GM21825 (cell line): ENCODE data around the gene CHAF1B.

ENCODE experiments used
- ATAC-seq: cut with Tn5 transposase; IDR thresholded peaks from one replicate; pipeline ENCODE4 v1.9.1; 2021; ENCODE audit warnings: mild to moderate bottlenecking, moderate library complexity; ENCODE audit not compliant: unreplicated experiment

CHAF1B gene

DNA sequence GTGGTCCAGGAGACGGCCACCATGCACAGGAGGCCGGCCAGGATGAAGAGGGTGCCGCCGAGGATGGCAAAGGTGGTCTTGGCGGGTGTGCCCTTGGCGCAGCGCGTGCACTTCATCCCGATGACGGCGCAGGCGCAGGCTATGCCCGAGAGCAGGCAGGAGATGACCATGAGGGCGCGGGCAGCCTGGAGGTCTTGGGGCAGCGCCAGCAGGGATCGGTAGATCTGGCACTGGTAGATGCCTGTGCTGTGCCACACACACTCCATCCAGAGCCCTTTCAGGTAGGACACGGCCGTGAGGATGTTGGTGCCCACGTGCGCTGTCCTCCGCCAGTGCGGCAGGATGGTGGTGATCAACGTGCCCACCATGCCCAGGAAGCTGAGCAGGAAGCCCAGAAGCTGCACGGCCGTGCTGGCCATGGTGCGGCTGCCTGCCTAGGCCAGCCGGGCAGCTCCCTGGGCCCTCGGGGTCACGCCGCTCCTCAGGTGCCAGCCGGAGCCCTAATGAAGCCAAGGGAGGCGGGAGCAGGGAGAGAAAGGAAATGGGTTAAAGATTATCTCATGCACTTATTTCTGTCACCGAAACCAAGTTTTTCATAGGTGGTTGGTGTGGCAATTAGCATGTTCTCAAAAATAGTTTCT, 76.2 kb downstream of the CHAF1B start:
- ATAC-seq: no peak

DNA sequence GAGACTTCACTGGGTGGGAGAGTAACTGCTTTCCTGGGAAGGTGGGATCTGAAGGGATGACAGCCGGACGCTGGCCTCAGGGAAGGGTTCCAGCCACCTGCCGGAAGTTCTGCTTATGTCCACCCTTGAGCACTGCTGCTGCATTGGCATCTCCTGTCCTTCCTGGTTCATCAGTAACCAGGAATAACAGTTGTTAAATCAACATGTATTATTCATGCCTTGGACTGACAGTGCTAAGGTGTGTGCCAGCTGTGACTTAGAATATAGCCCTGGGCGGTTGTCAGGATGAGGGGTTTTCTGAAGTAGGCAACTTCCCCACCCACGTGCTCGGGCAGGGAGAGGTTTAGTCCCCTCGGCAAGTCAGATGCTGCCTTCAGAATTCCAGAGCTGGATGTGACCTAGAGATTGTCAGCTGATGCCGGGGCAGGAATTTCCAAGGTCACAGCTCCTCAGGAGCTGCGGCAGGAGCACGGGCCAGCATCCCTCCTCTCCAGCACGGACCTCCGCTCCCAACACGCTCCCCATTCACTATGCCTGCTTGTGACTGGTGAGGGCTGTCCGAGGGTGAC, 76.8 kb downstream of the CHAF1B start:
- ATAC-seq: no peak

DNA sequence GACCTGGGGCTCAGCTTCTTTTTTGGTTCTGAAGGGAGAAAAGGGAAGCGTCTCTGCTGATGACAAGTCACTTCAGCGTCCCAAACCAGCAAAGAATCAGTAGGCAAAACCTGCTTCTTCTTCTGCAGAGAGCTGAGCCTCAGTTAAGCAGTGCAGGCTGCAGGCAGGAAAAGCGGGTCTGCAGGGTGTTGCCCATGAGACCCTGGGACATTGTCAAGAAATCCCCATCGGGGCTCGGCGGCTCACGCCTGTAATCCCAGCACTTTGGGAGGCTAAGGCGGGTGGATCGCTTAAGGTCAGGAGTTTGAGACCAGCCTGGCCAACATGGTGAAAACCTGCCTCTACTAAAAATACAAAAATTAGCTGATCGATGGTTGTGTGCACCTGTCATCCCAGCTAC, 78.0 kb downstream of the CHAF1B start:
- ATAC-seq: no peak

DNA sequence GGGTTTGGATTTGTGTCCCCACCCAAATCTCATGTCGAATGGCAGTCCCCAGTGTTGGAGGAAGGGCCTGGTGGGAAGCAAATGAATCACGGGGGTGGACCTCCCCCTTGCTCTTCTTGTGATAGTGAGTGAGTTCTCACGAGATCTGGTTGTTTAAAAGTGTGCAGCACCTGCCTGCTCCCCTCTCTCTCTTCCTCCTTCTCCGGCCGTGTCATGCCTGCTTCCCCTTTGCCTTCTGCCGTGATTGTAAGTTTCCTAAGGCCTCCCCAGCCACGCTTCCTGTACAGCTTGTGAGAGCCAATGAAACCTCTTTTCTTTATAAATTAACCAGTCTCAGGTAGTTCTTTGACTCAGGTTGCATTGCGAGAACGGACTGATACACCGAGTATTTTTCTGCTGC, 78.8 kb downstream of the CHAF1B start:
- ATAC-seq: no peak

DNA sequence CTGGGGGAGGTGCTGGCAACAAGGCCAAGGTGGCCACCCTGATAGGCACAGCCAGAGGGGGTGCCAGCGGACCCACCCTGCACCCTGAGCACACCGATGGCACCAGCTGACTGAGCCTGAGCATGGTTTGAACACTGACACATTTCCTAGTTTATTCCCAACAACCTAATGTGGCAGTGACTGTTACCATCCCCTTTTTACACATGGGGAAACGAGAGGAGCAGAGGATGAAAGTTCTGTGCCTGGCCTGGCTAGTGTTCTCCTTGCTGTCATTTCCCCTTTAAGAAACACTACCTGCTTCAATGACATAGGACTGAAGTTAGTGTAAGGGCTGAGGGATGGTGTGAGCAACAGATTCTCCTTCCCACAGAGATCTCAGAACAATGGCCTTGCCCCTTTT, 79.4 kb downstream of the CHAF1B start:
- no peak for ATAC-seq

DNA sequence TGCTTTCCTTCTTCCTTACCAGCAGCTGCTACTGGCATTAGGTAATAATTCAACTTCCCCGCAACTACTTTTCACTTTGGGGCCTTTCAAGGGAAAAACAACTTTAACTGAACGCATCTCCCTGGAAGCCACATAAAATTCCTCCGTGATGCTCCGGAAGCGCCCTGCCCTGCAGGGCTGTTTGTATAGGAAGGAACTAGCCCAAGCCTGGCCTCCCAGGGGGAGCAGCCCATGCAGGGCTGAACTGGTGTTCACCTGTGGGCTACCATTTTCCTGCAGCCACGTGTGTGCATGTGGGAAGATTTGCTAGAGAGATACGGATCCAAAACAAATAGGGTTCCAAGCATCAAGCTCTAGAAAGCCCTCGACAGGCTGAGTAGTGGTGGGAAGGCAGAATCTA, 80.3 kb downstream of the CHAF1B start:
- no peak for ATAC-seq

DNA sequence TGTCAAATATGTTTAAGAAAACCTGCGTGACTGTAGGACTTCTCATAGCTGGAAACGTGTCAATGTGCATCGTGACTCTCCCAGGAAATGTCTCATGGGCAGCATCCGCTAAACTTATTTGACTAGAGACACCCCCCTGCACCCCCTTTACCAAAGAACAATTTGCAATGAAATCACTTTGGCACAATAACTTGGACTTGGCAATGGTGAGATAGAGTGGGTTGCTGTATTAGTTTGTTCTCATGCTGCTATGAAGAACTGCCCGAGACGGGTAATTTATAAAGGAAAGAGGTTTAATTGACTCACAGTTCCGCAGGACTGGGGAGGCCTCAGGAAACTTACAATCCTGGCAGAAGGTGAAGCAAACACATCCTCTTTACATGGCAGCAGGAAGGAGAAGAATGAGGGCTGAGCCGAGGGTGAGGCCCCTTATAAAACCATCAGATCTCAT, 80.9 kb downstream of the CHAF1B start:
- no peak for ATAC-seq
